ENCODE measurements around the gene SEC23B. TPM values are rescaled to one million over a fixed set of nuclear protein-coding genes. Genes with fewer than 3 reads are reported as not detected.
"Not testable (repeated sequence)": the region's sequence is repeated elsewhere in the genome, so short reads cannot be mapped to it uniquely, and the experiment has no call there.

Gene SEC23B
- total RNA-seq, 1 experiment from 2014 or later, result 85.8 TPM

- no peak for TF ChIP-seq REST (IDR thresholded peaks at IDR 0.05; ENCODE audit: low read depth)
These were observed 16.9 kb downstream of the SEC23B start (continued) for GRCh38 chr20:18524646-18525045.

- Histone ChIP-seq H3K4me1 (ENCODE audit: control insufficient read depth in 1 of 2, insufficient read depth in 2 of 2, low read length in 2 of 2) (peaks cover 5 to 16% of the 10 kb centered on the region in 2 experiments; a peak in 3 of 4 replicates), H3K36me3 (ENCODE audit: control insufficient read depth in 1 of 2, insufficient read depth in 2 of 2, low read length in 2 of 2) (peaks cover 49 to 52% of the 10 kb centered on the region in 2 experiments)
- POLR2A ChIA-PET, result interaction anchor here (1.2 kb wide), 1 partner anchor 19 kb away, joined by 3 read pairs; the partner anchor contains the start of gene SEC23B
- H3K4me3 ChIP-seq (replicated peaks in 1 of 2; ENCODE audit: low read depth in 1 of 2, low read length in 2 of 2); H3K79me2 ChIP-seq (ENCODE audit: insufficient read depth, low read length); BruUV-seq (replicated peaks); intact Hi-C loops (cut with micrococcal nuclease); H3K9me2 ChIP-seq (ENCODE audit: insufficient read depth); H4K20me1 ChIP-seq (ENCODE audit: insufficient read depth); H2AFZ ChIP-seq (ENCODE audit: low read depth, low read length, poor library complexity, severe bottlenecking); ATAC-seq; H3K9me3 ChIP-seq (ENCODE audit: control insufficient read depth in 1 of 2, insufficient read depth in 1 of 2, low read depth in 1 of 2, low read length in 2 of 2); H3K27me3 ChIP-seq (ENCODE audit: insufficient read depth, low read length); CTCF ChIA-PET; H3K27ac ChIP-seq (ENCODE audit: low read depth, low read length); RAD21 ChIA-PET (ENCODE audit: low non-redundant PET in 1 of 2, low total read pairs in 2 of 2, uncharacterized antibody in 2 of 2, unreplicated experiment in 2 of 2); DNase-seq (ENCODE audit: low read depth, low spot score); H3K4me2 ChIP-seq (ENCODE audit: low read length); H3K9ac ChIP-seq (ENCODE audit: low read length): not testable (repeated sequence)
These were observed 19.0 kb downstream of the SEC23B start for GRCh38 chr20:18526761-18527160.

- Histone ChIP-seq H3K9ac (ENCODE audit: low read length) (no peak overlapping the region), H3K27me3 (ENCODE audit: insufficient read depth, low read length) (no peaks in the 10 kb centered on the region), H3K9me2 (ENCODE audit: insufficient read depth) (no peaks in the 10 kb centered on the region), H2AFZ (ENCODE audit: low read depth, low read length, poor library complexity, severe bottlenecking) (no peak overlapping the region), H3K9me3 (ENCODE audit: control insufficient read depth in 1 of 2, insufficient read depth in 1 of 2, low read depth in 1 of 2, low read length in 2 of 2) (no peaks in the 10 kb centered on the region), H3K27ac (ENCODE audit: low read depth, low read length) (no peak overlapping the region), H3K4me1 (ENCODE audit: control insufficient read depth in 1 of 2, insufficient read depth in 2 of 2, low read length in 2 of 2) (peaks cover 5 to 11% of the 10 kb centered on the region in 2 experiments; a peak in 3 of 4 replicates), H3K4me3 (replicated peaks in 1 of 2; ENCODE audit: low read depth in 1 of 2, low read length in 2 of 2) (no peak overlapping the region), H3K4me2 (ENCODE audit: low read length) (no peak overlapping the region), H3K36me3 (ENCODE audit: control insufficient read depth in 1 of 2, insufficient read depth in 2 of 2, low read length in 2 of 2) (peaks cover 52 to 55% of the 10 kb centered on the region in 2 experiments), H3K79me2 (ENCODE audit: insufficient read depth, low read length) (no peaks in the 10 kb centered on the region), H4K20me1 (ENCODE audit: insufficient read depth) (no peaks in the 10 kb centered on the region)
- CTCF ChIA-PET, result no interaction called here
- RAD21 ChIA-PET (ENCODE audit: low non-redundant PET in 1 of 2, low total read pairs in 2 of 2, uncharacterized antibody in 2 of 2, unreplicated experiment in 2 of 2), result no interaction called here
- ATAC-seq (no peak), DNase-seq (ENCODE audit: low read depth, low spot score) (no peak)
- intact Hi-C loops (cut with micrococcal nuclease), result no loop called here
- no TSS peak for BruUV-seq (replicated peaks)
- POLR2A ChIA-PET, result no interaction called here
- no peak for TF ChIP-seq SRF (IDR thresholded peaks at IDR 0.05; ENCODE audit: low read depth)
- TF ChIP-seq CEBPB (IDR thresholded peaks at IDR 0.05; ENCODE audit: low read depth), result no peak
- no peak for TF ChIP-seq FOSL1 (IDR thresholded peaks at IDR 0.05; ENCODE audit: low read depth)
- TF ChIP-seq ELF1 (IDR thresholded peaks at IDR 0.05; ENCODE audit: borderline replicate concordance, low read depth), result no peak
- TF ChIP-seq POLR2A (IDR thresholded peaks at IDR 0.05; ENCODE audit: borderline replicate concordance, extremely low read depth, insufficient read depth, insufficient read length), result no peak
- no peak for TF ChIP-seq ZBTB33 (IDR thresholded peaks at IDR 0.05; ENCODE audit: extremely low read depth, insufficient replicate concordance, low read length)
- TF ChIP-seq ZFX (IDR thresholded peaks at IDR 0.05), result no peak
- no peak for TF ChIP-seq CBX3 (IDR thresholded peaks at IDR 0.05; ENCODE audit: low read depth)
- TF ChIP-seq RAD21 (IDR thresholded peaks at IDR 0.05; ENCODE audit: low read depth), result no peak
- TF ChIP-seq TCF7L2 (IDR thresholded peaks at IDR 0.05; ENCODE audit: borderline replicate concordance, extremely low read depth, insufficient read depth, insufficient read length), result no peak
- TF ChIP-seq JUND (IDR thresholded peaks at IDR 0.05), result no peak
- TF ChIP-seq SIN3A (IDR thresholded peaks at IDR 0.05; ENCODE audit: low read depth), result no peak
- TF ChIP-seq MAX (IDR thresholded peaks at IDR 0.05), result no peak
- TF ChIP-seq EZH2phosphoT487 (IDR thresholded peaks at IDR 0.05; ENCODE audit: borderline replicate concordance), result no peak
- no peak for TF ChIP-seq SP1 (IDR thresholded peaks at IDR 0.05; ENCODE audit: low read depth)
These were observed 19.6 kb downstream of the SEC23B start for GRCh38 chr20:18527339-18527738.
